Activated naive CD4-positive, alpha-beta T cell (primary cell): Measurements from ENCODE around the gene IGSF21.
"Not testable (repeated sequence)": the region's sequence is repeated elsewhere in the genome, so short reads cannot be mapped to it uniquely, and the experiment has no call there.

ENCODE experiments used
- DNase-seq, 4 experiments: peaks; one replicate each; lab custom pipeline; 2025; lab: John Stamatoyannopoulos, UW

IGSF21 gene

GRCh38 chr1:18144916-18145647, 37.5 kb downstream of the IGSF21 start:
- DNase-seq: no peak

- DNase-seq: no peak
Observed at GRCh38 chr1:18145851-18146618, 38.4 kb downstream of the IGSF21 start.

GRCh38 chr1:18146886-18147285, 39.3 kb downstream of the IGSF21 start:
- no peak for DNase-seq

GRCh38 chr1:18147672-18148071, 40.1 kb downstream of the IGSF21 start:
- no peak for DNase-seq

- no peak for DNase-seq
Observed at GRCh38 chr1:18148461-18148860, 40.9 kb downstream of the IGSF21 start.

GRCh38 chr1:18149027-18149641, 41.5 kb downstream of the IGSF21 start:
- DNase-seq: no peak

- DNase-seq: no peak
Observed at GRCh38 chr1:18151436-18152122, 44.0 kb downstream of the IGSF21 start.

- no peak for DNase-seq
Observed at GRCh38 chr1:18154430-18155194, 47.0 kb downstream of the IGSF21 start.

- DNase-seq: no peak
Observed at GRCh38 chr1:18155881-18156385, 48.3 kb downstream of the IGSF21 start.

GRCh38 chr1:18157352-18157751, 49.8 kb downstream of the IGSF21 start:
- DNase-seq: no peak

- DNase-seq: no peak
Observed at GRCh38 chr1:18157968-18158367, 50.4 kb downstream of the IGSF21 start.

- no peak for DNase-seq
Observed at GRCh38 chr1:18158714-18159113, 51.1 kb downstream of the IGSF21 start.

GRCh38 chr1:18160290-18160942, 52.8 kb downstream of the IGSF21 start:
- no peak for DNase-seq

GRCh38 chr1:18161690-18162089, 54.1 kb downstream of the IGSF21 start:
- no peak for DNase-seq

- not testable (repeated sequence) for DNase-seq
Observed at GRCh38 chr1:18165640-18166039, 58.0 kb downstream of the IGSF21 start.

GRCh38 chr1:18166341-18166740, 58.7 kb downstream of the IGSF21 start:
- DNase-seq: no peak

GRCh38 chr1:18166929-18167328, 59.3 kb downstream of the IGSF21 start:
- no peak for DNase-seq

GRCh38 chr1:18170444-18170843, 62.8 kb downstream of the IGSF21 start:
- DNase-seq: no peak

- no peak for DNase-seq
Observed at GRCh38 chr1:18174037-18174436, 66.4 kb downstream of the IGSF21 start.

- no peak for DNase-seq
Observed at GRCh38 chr1:18175051-18175450, 67.5 kb downstream of the IGSF21 start.
